AG10803 (cell line): ENCODE results near the gene GNB5.

ENCODE experiments used
- DNase-seq: peaks from one replicate; pipeline ENCODE4 v3.0.0; 2010; ENCODE audit warnings: low read depth
- H3K4me3 ChIP-seq: 2 replicates; pipeline ENCODE4 v1.5.1; 2011; ENCODE audit warnings: mild to moderate bottlenecking, low read length, control low read depth
- CTCF ChIP-seq: conservative IDR thresholded peaks from 2 replicates; pipeline ENCODE4 v1.5.1; 2011; ENCODE audit warnings: mild to moderate bottlenecking, low read length, control low read depth, inconsistent platforms

GNB5 gene

GRCh38 chr15:52133510-52134220, 57.5 kb downstream of the GNB5 start:
- DNase-seq: no peak
- no peak for TF ChIP-seq CTCF
- H3K4me3 ChIP-seq: no peak overlapping the region

DNA sequence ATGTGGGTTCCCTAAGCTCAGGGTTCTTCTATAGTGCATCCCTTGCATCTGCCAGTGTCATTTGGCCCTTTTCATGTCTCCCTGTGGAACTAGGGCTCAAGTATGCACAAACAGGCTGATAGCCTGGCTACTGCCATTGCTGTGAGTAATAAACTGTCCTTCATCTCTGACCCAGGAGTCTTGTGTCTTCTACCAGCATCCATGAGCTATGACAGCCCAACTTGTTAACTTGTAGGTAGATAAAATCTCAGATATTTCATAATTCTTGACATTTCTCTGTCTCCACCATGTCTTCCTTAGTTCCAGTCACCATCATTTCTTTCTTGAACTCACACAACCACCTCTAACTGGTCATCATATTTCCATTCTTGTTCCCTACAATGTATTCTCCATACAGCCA, 59.1 kb downstream of the GNB5 start:
- DNase-seq: no peak
- no peak for TF ChIP-seq CTCF
- H3K4me3 ChIP-seq: no peak overlapping the region

DNA sequence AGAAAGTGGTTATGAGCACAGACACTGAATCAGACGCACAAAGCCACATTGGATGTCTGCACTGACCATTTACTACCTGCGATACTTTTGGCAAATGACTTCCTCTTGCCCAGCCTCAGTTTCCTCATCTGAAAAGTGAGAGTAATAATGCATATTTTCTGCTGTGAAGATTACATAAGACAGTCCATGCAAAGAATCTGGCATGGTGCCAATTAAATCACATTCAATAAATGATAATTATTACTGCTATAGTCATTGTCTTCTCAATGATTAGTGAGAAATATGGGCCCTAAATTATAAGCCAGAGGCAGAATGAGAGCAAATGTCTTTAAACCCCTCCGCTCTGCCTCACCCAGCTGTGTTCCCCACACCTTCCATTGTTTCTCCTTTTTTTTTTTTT, 62.6 kb downstream of the GNB5 start:
- no peak overlapping the region for H3K4me3 ChIP-seq
- DNase-seq: no peak
- no peak for TF ChIP-seq CTCF

GRCh38 chr15:52124270-52124880, 66.8 kb downstream of the GNB5 start:
- no peak for TF ChIP-seq CTCF
- peak; percentile 48 for DNase-seq
- H3K4me3 ChIP-seq: no peak overlapping the region

- no peak overlapping the region for H3K4me3 ChIP-seq
- no peak for DNase-seq
- TF ChIP-seq CTCF: no peak
Observed at GRCh38 chr15:52121896-52122295, 69.3 kb downstream of the GNB5 start.

DNA sequence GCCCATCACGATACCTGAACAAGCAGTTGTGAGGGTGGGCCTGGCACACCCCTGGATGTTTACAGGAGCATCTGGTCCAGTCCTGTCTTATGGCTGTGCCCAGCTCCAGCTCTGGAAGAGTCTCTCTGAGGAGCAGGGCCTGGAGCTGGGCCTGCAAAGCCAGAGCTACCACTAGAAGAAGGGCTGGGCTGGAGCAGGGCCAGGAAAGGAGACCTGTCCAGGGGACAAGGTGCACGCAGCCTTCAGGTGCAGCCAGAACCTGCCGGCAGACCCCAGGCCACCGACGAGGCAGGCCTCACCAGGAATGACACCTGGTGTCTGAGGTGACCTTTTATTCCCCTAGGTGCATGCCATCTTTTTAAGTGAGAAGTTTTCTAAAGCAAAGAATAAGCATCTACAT, 70.2 kb downstream of the GNB5 start:
- TF ChIP-seq CTCF: no peak
- DNase-seq: no peak

DNA sequence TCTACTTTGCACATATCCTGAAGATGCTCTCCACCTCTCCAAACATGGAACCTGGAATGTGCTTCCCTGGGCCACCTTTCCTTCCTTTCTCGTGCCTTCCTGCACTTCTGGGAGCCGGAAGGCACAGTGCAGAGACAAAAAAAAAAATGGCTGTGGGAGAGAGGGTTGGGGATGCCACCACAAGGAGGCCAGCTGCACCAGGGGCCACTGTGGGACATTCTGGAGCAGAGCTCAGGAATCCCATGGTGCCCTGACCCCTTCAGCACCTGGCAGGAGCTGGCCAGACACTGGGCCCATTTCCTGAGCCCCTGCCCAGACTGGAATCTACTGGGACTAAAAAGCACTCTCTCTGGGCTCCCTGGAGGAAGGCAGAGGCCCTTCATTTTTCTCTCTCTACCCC, 70.7 kb downstream of the GNB5 start:
- no peak for TF ChIP-seq CTCF

More for the DNA sequence above, 70.2 kb downstream of the GNB5 start:
- no peak overlapping the region for H3K4me3 ChIP-seq

More for the DNA sequence above, 70.7 kb downstream of the GNB5 start:
- H3K4me3 ChIP-seq: no peak overlapping the region
- no peak for DNase-seq
